HepG2 (cell line): ENCODE measurements around the gene MCU. TPM values are rescaled to one million over a fixed set of nuclear protein-coding genes. Genes with fewer than 3 reads are reported as not detected.

Experiments used
- ATAC-seq: fragments of 200-7000 bp; cut with Tn5 transposase; 3 replicates; pipeline ENCODE4 v1.9.1; 2020; ENCODE audit warnings: mild to moderate bottlenecking, moderate library complexity
- BruUV-seq: library from RNA; stranded (reverse); fragments of 400-500 nt; replicated peaks from 2 replicates; lab custom pipeline; 2021; lab: Mats Ljungman, UMichigan
- CTCF ChIA-PET: fragments of 300-600 bp; formaldehyde crosslinking; extraction: SDS; loops from one replicate; lab custom pipeline; 2021; ENCODE audit warnings: low total read pairs, inconsistent platforms, low intra/inter-chr PET ratio; lab: Yijun Ruan, JAX
- POLR2A ChIA-PET: fragments of 350-600 bp; sonication (Branson Sonifier 250); formaldehyde crosslinking; loops from one replicate; lab custom pipeline; 2020; ENCODE audit warnings: antibody characterized with exemption, inconsistent platforms; lab: Yijun Ruan, JAX
- DNase-seq: peaks from one replicate; pipeline ENCODE4 v3.0.0-alpha.2; 2015; ENCODE audit warnings: low spot score
- FAIRE-seq: peaks from 3 replicates; lab custom pipeline; 2011; peaks lifted over from hg19 to GRCh38; lab: Jason Lieb, UNC
- H2AFZ ChIP-seq: one replicate; pipeline ENCODE4 v1.6.1; 2011; ENCODE audit warnings: low read length, inconsistent platforms
- H3K27ac ChIP-seq: fragments of 300-600 bp; 3 replicates; pipeline ENCODE4 v1.8.0; 2011; ENCODE audit warnings: mixed run types, mild to moderate bottlenecking, mixed read lengths, low read length, inconsistent platforms; ENCODE audit not compliant: insufficient read depth; ENCODE audit errors: extremely low read length
- H3K27me3 ChIP-seq, 2 experiments: fragments of 200-600 bp in 1 of 2; 2 replicates in 1 of 2; 3 replicates in 1 of 2; pipeline versions ENCODE4 v1.6.0 to v1.8.0; 2011; ENCODE audit warnings: low read length in 2 of 2, mild to moderate bottlenecking in 2 of 2, moderate library complexity in 2 of 2, inconsistent platforms in 1 of 2; ENCODE audit not compliant: insufficient read depth in 2 of 2, control insufficient read depth in 1 of 2
- H3K36me3 ChIP-seq, 2 experiments: fragments of 200-600 bp in 1 of 2; replicated peaks in 1 of 2; 2 replicates in 1 of 2; 3 replicates in 1 of 2; pipeline versions ENCODE4 v1.5.1 to v1.8.0; 2011; ENCODE audit warnings: low read length in 2 of 2, inconsistent platforms in 1 of 2; ENCODE audit not compliant: insufficient read depth in 2 of 2, control insufficient read depth in 1 of 2
- H3K4me1 ChIP-seq: 2 replicates; pipeline ENCODE4 v1.5.1; 2012; ENCODE audit warnings: low read length, inconsistent platforms; ENCODE audit not compliant: insufficient read depth
- H3K4me2 ChIP-seq: 2 replicates; pipeline ENCODE4 v1.6.0; 2011; ENCODE audit warnings: low read depth, low read length, inconsistent platforms
- H3K4me3 ChIP-seq, 3 experiments: fragments of 200-600 bp in 1 of 3; sonication (generic), shearing (Covaris generic) in 1 of 3; replicated peaks in 1 of 3; 2 replicates each; pipeline ENCODE4 v1.5.1; 2011 to 2016; ENCODE audit warnings: low read length in 3 of 3, inconsistent platforms in 2 of 3, low read depth in 2 of 3, mild to moderate bottlenecking in 2 of 3, control low read depth in 1 of 3, mixed read lengths in 1 of 3; ENCODE audit not compliant: insufficient read depth in 1 of 3
- H3K79me2 ChIP-seq: one replicate; pipeline ENCODE4 v1.6.1; 2011; ENCODE audit warnings: low read length, inconsistent platforms; ENCODE audit not compliant: insufficient read depth
- H3K9ac ChIP-seq: 2 replicates; pipeline ENCODE4 v1.6.0; 2011; ENCODE audit warnings: mild to moderate bottlenecking, low read depth, low read length, inconsistent platforms; ENCODE audit not compliant: insufficient read depth
- H3K9me3 ChIP-seq: 2 replicates; pipeline ENCODE4 v1.5.1; 2012; ENCODE audit warnings: mild to moderate bottlenecking, low read length
- H4K20me1 ChIP-seq: 2 replicates; pipeline ENCODE4 v1.6.0; 2011; ENCODE audit warnings: inconsistent platforms, mild to moderate bottlenecking, low read length, moderate library complexity; ENCODE audit not compliant: insufficient read depth
- CEBPB ChIP-seq: IDR thresholded peaks from 2 replicates; pipeline ENCODE4 v1.6.1; 2011; ENCODE audit warnings: low read depth, low read length, improper control_type of control experiment, borderline replicate concordance
- JUN ChIP-seq: sonication (generic); formaldehyde crosslinking; IDR thresholded peaks from 2 replicates; pipeline ENCODE4 v1.4.0; 2020; ENCODE audit warnings: mild to moderate bottlenecking, missing genetic modification reagents
- KAT8 ChIP-seq: IDR thresholded peaks from 2 replicates; pipeline ENCODE4 v1.6.1; 2016; ENCODE audit warnings: missing genetic modification reagents, missing compliant biosample characterization
- PBX2 ChIP-seq: IDR thresholded peaks from 2 replicates; pipeline ENCODE4 v1.6.1; 2016; ENCODE audit warnings: control low read depth
- ZBTB21 ChIP-seq: sonication (generic); formaldehyde crosslinking; IDR thresholded peaks from 2 replicates; pipeline ENCODE4 v1.4.0; 2020; ENCODE audit warnings: missing genetic modification reagents
- WGBS: methylation state at CpG from one replicate; pipeline ENCODE4 v1.1.6; 2017; ENCODE audit warnings: low lambda C conversion rate; 5-methylcytosine and 5-hydroxymethylcytosine counted together
- in situ Hi-C: cut with HindIII; loops from 2 replicates; pipeline ENCODE4 v1.10.0; 2017; ENCODE audit warnings: low pct_unique_long_range_greater_than_20kb; ENCODE audit not compliant: extremely low pct_ligation_motif_present
- intact Hi-C: fragments of 100-400 bp; cut with micrococcal nuclease; formaldehyde crosslinking; loops from one replicate; pipeline ENCODE4 v1.10.0; 2022; ENCODE audit not compliant: unreplicated experiment
- polyA plus RNA-seq, 8 experiments: library from polyadenylated mRNA; depleted of rRNA in 3 of 8; stranded (reverse) in 7 of 8; unstranded in 1 of 8; fragments of >200 nt; fragmentation: Illumina TruSeq in 4 of 8; extraction: Trizol in 4 of 8; gene quantifications; 2 replicates each; pipeline versions ENCODE4 v1.2.1 to v1.2.3, GENCODE V29; 2011 to 2016; ENCODE audit warnings: low read depth in 4 of 8, missing spikeins in 1 of 8, mixed read lengths in 1 of 8; ENCODE audit not compliant: insufficient read depth in 1 of 8
- total RNA-seq, 5 experiments: library from RNA; depleted of rRNA; stranded (reverse); fragments of >200 nt; fragmentation: Illumina TruSeq; extraction: Trizol; gene quantifications; 2 replicates each; pipeline ENCODE4 v1.2.3, GENCODE V29; 2016; ENCODE audit warnings: low read depth in 1 of 5

Gene MCU
- total and polyA plus RNA-seq, 2 of the 13 experiments (the other 11 are each of a cell fraction or from before 2014, with no cell fraction given) = 25.9 to 64.5 TPM

GRCh38 chr10:72689660-72690059, 2.3 kb upstream of the MCU start:
- Histone ChIP-seq H4K20me1 (peaks cover 7% of the 10 kb centered on the region; the same call in 1 of the 2 replicates), H3K9ac (no peak overlapping the region), H2AFZ (no peak overlapping the region)
- in situ Hi-C loops = loop anchor here (5.0 kb wide), 2 partner anchors 143 to 322 kb away; no protein-coding TSS in a partner anchor
- TF ChIP-seq KAT8 (CRISPR knock-in tag) = no peak
- TF ChIP-seq, all 625 proteins: peak for 0
- 77% methylated on average over 1 of the region's 1 CpG for WGBS
- Histone ChIP-seq H3K79me2 (peaks cover 23% of the 10 kb centered on the region), H3K4me3 (no peak overlapping the region), H3K4me1 (peaks cover 59% of the 10 kb centered on the region), H3K9me3 (no peaks in the 10 kb centered on the region), H3K4me2 (no peak overlapping the region), H3K27me3 (no peaks in the 10 kb centered on the region; a peak in 1 of 5 replicates), H3K27ac (no peak overlapping the region), H3K36me3 (no peaks in the 10 kb centered on the region)
- FAIRE-seq (no peak), ATAC-seq (no peak), DNase-seq (no peak)
- no TSS peak for BruUV-seq
- POLR2A ChIA-PET = interaction anchor here (1.4 kb wide), 1 partner anchor 10 kb away, joined by 4 read pairs; no protein-coding TSS in a partner anchor
- intact Hi-C loops = loop anchor here (5.0 kb wide), 1 partner anchor 188 kb away; no protein-coding TSS in a partner anchor
- CTCF ChIA-PET = no interaction called here

GRCh38 chr10:72690071-72690755, 1.7 kb upstream of the MCU start:
- H3K4me3 ChIP-seq = no peak overlapping the region
- DNase-seq (peak; percentile 37), ATAC-seq (no peak), FAIRE-seq (no peak)
- CTCF ChIA-PET = no interaction called here
- peaks cover 64% of the 10 kb centered on the region for H3K4me1 ChIP-seq
- no peak overlapping the region for H2AFZ ChIP-seq
- BruUV-seq = no TSS peak
- H3K79me2 ChIP-seq = peaks cover 29% of the 10 kb centered on the region
- in situ Hi-C loops (loop anchor here (5.0 kb wide), 2 partner anchors 142 to 323 kb away; no protein-coding TSS in a partner anchor), intact Hi-C loops (loop anchor here (5.0 kb wide), 1 partner anchor 187 kb away; no protein-coding TSS in a partner anchor)
- POLR2A ChIA-PET = interaction anchor here (0.6 to 1.4 kb wide), 3 partner anchors 10 to 203 kb away, joined by 3 to 4 read pairs (median 3); partner anchors contain the start of gene MICU1
- H4K20me1 ChIP-seq = peaks cover 7% of the 10 kb centered on the region; the same call in 1 of the 2 replicates
- H3K4me2 ChIP-seq = no peak overlapping the region
- no peak overlapping the region for H3K9ac ChIP-seq
- no peaks in the 10 kb centered on the region; a peak in 1 of 5 replicates for H3K27me3 ChIP-seq
- no peaks in the 10 kb centered on the region; a peak in 1 of 5 replicates for H3K36me3 ChIP-seq
- H3K27ac ChIP-seq = no peak overlapping the region
- TF ChIP-seq ZBTB21 (CRISPR knock-in tag) = no peak
- peak; percentile 34; the same call in 1 of the 2 replicates for TF ChIP-seq CEBPB
- no peak for TF ChIP-seq JUN (CRISPR knock-in tag)
- peak; percentile 59; the same call in 1 of the 2 replicates for TF ChIP-seq PBX2 (CRISPR knock-in tag)
- WGBS = 46% methylated on average over 3 of the region's 3 CpGs
- no peaks in the 10 kb centered on the region for H3K9me3 ChIP-seq
